Ishikawa (cell line): ENCODE data around the gene GNA14.

Source experiments
- CEBPB ChIP-seq: IDR thresholded peaks from 2 replicates; pipeline ENCODE4 v1.6.1; 2012
- CREB1 ChIP-seq: IDR thresholded peaks from 2 replicates; pipeline ENCODE4 v1.6.1; 2012; ENCODE audit warnings: low read depth
- EGR1 ChIP-seq: IDR thresholded peaks from 2 replicates; pipeline ENCODE4 v1.6.1; 2012
- EP300 ChIP-seq: IDR thresholded peaks from 2 replicates; pipeline ENCODE4 v1.6.1; 2012; ENCODE audit warnings: borderline replicate concordance
- FOXM1 ChIP-seq: IDR thresholded peaks from 2 replicates; pipeline ENCODE4 v1.6.1; 2012; ENCODE audit warnings: low read depth, borderline replicate concordance
- MAX ChIP-seq: IDR thresholded peaks from 2 replicates; pipeline ENCODE4 v1.6.1; 2012
- NFIC ChIP-seq: IDR thresholded peaks from 2 replicates; pipeline ENCODE4 v1.6.1; 2012
- RAD21 ChIP-seq: IDR thresholded peaks from 2 replicates; pipeline ENCODE4 v1.6.1; 2012; ENCODE audit warnings: low read depth
- REST ChIP-seq: IDR thresholded peaks from 2 replicates; pipeline ENCODE4 v1.6.1; 2012; ENCODE audit warnings: low read depth, mild to moderate bottlenecking
- TAF1 ChIP-seq: IDR thresholded peaks from 2 replicates; pipeline ENCODE4 v1.6.1; 2012; ENCODE audit warnings: low read depth, mild to moderate bottlenecking
- TCF12 ChIP-seq: IDR thresholded peaks from 2 replicates; pipeline ENCODE4 v1.6.1; 2012; ENCODE audit warnings: low read depth
- TEAD4 ChIP-seq: IDR thresholded peaks from 2 replicates; pipeline ENCODE4 v1.6.1; 2012
- USF1 ChIP-seq: IDR thresholded peaks from 2 replicates; pipeline ENCODE4 v1.6.1; 2012
- YY1 ChIP-seq: IDR thresholded peaks from 2 replicates; pipeline ENCODE4 v1.6.1; 2012; ENCODE audit warnings: low read depth
- ZBTB7A ChIP-seq: IDR thresholded peaks from 2 replicates; pipeline ENCODE4 v1.6.1; 2012; ENCODE audit warnings: low read depth

The GNA14 gene

GRCh38 chr9:77602852-77603251 lies 45.3 kb downstream of the GNA14 start:
- TF ChIP-seq NFIC (no peak), RAD21 (no peak), EP300 (no peak), FOXM1 (no peak), ZBTB7A (no peak), YY1 (no peak), MAX (no peak), EGR1 (no peak), USF1 (no peak), TAF1 (no peak), TEAD4 (no peak), TCF12 (no peak)

- TF ChIP-seq CREB1 (no peak), FOXM1 (no peak), MAX (no peak), TEAD4 (no peak), TCF12 (no peak), EP300 (no peak), USF1 (no peak), TAF1 (no peak), REST (no peak), NFIC (no peak), RAD21 (no peak), ZBTB7A (no peak), CEBPB (no peak), YY1 (no peak), EGR1 (no peak)
Observed at GRCh38 chr9:77601476-77602099, 46.5 kb downstream of the GNA14 start.

- TF ChIP-seq CEBPB (no peak), USF1 (no peak), MAX (no peak), REST (no peak), TAF1 (no peak), TCF12 (no peak), EGR1 (no peak), CREB1 (no peak), YY1 (no peak), FOXM1 (no peak), RAD21 (no peak)
Observed at GRCh38 chr9:77600810-77601209, 47.3 kb downstream of the GNA14 start.

- TF ChIP-seq TEAD4 (no peak), TCF12 (no peak), NFIC (no peak), ZBTB7A (no peak), REST (no peak), USF1 (no peak), YY1 (no peak), FOXM1 (no peak), CREB1 (no peak), CEBPB (no peak), EP300 (no peak), TAF1 (no peak), EGR1 (no peak), MAX (no peak), RAD21 (no peak)
Observed at GRCh38 chr9:77599492-77599891, 48.6 kb downstream of the GNA14 start.
